ENCODE results near the gene TAS2R60.

TAS2R60 gene

GRCh38 chr7:143493751-143494150, 50.5 kb downstream of the TAS2R60 start:
- H3K4me3 ChIP-seq (ENCODE audit: low read depth, low read length): no peak overlapping the region
- no peak overlapping the region for H3K27ac ChIP-seq
- no peak for DNase-seq
- in situ Hi-C loops (cut with HindIII; ENCODE audit: low pct_ligation_motif_present, low sequenced_read_pairs): no loop called here
- H3K27me3 ChIP-seq (replicated peaks): no peaks in the 10 kb centered on the region
- no peak for TF ChIP-seq CTCF (IDR thresholded peaks at IDR 0.05; ENCODE audit: low read depth, low read length, missing control alignments)
- no peaks in the 10 kb centered on the region for H3K36me3 ChIP-seq (replicated peaks)

Data from brain microvascular endothelial cell (primary cell).